ENCODE measurements around the gene SERBP1.
"Not testable (repeated sequence)": the region's sequence is repeated elsewhere in the genome, so short reads cannot be mapped to it uniquely, and the experiment has no call there.

The SERBP1 gene

DNA sequence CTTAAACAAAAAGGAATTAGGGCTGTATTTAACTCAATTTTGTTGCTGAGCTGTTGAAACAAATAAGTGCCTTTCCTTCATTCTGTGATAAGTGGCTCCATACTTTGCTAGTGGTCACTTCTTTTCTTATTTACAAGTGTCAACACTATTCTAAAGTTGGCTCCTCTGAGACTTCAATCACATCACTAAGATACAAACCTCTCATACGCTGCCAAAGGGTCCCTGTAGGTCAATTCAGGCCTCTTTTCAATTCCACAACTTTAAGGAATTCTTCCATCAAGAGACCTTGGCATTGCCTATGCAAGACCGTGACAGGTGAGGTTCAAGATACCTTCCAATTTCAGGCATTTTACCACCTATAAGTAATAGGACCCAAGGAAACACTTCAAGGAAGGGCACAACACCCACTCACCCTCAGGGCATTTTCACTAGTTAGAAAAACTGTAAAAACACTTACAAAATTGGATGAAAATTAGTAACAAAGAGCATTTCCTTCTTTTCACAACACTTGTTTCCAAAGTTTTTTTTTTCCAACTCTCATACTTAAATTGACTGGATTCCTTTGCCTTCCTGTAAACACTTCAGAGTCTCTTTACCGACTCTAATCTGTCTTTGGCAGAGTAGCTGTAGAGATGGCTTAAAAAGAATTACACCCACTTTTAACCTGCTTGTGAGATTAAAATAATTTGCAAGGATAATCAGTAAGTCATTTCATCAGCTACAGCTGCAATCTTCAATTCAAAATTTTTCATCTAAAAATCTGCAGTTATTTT lies 24.5 kb downstream of the SERBP1 start:
- DNase-seq = no peak

DNA sequence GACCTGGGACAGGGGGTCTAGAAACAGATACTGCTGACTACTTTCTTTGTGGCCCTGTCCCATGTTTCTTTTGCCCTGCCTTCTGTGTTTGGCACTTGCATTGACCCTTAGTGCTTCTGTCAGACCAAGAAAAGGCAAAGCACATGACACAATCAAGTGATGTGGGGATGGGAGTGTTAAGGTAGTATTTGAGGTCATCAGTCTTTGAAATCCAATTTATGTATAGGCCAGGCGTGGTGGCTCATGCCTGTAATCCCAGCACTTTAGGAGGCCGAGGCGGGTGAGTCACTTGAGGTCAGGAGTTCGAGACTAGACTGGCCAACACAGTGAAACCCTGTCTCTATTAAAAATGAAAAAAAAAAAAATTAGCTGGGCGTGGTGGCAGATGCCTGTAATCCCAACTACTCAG lies 26.0 kb downstream of the SERBP1 start:
- DNase-seq = no peak

DNA sequence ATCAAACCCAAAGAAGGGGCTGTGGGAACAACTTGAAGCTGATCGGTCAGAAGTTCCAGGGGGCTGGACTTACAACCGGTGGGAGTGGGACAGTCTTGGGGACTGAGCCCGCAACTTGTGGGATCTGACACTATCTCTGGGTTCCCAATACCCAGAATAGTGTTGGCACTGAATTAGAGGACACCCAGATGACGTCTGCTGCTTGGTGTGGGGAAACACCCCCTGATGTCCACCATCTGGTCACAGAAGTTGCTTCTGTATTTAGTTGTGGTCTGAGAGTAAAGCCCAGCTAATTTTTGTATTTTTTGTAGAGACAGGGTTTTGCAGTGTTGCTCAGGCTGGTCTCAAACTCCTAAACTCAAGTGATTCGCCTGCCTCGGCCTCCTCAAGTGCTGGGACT lies 28.8 kb downstream of the SERBP1 start:
- DNase-seq = no peak

DNA sequence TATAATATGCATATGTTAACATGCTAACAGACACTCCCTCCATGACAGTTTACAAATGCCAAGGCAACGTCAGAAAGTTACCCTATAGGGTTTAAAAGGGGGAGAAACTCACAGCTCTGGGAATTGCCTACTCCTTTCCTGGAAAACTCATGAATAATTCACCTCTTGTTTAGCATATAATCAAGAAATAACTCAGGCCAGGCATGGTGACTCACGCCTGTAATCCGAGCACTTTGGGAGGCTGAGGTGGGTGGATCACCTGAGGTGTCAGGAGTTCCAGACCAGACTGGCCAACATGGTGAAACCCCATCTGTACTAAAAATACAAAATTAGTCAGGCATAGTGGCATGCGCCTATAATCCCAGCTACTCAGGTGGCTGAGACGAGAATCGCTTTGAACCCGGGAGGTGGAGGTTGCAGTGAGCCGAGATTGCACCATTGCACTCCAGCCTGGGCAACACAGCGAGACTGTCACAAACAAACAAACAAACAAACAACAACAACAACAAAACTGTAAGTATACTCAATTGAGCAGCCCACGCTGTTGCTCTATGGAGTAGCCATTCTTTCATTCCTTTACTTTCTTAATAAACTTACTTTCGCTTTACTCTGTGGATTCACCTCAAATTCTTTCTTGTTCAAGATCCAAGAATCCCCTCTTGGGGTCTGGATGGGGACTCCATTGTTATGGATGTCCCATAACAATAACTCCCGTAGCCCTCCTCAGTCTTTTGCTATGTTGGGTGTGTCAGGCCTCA lies 30.0 kb downstream of the SERBP1 start:
- DNase-seq = not testable (repeated sequence)

DNA sequence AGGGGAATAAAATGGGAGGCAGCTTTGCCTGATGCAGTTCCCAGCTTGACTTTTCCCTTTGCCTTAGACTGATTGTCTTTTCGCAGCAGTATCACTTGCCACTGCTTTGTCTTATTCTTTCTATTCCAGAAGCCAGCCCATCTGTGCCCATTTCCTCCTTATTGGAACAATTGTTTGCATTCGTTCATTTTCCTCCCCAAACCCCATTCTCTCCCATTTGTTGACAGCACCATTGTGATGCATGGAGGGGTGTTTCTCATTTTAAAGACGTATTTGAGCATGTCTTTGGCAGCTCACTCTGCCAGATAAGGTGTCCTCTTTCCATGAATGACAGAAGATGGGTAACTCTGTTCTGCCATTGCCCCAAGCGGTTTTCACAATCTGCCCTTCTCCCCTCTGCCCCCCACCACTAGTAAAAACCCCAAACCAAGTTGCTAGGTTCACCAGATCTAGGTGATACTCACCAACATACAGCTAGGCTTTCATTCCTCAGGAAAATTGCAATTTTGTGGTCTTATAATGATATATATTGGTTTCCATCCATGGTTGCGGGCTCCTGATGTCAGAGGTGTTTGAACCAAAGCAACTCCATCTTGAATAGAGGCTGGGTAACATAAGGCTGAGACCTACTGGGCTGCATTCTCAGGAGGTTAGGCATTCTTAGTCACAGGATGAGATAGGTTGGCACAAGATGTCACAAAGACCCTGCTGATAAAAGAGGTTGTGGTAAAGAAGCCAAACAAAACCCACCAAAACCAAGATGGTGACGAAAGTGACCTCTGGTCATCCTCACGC lies 30.8 kb downstream of the SERBP1 start:
- no peak for DNase-seq

DNA sequence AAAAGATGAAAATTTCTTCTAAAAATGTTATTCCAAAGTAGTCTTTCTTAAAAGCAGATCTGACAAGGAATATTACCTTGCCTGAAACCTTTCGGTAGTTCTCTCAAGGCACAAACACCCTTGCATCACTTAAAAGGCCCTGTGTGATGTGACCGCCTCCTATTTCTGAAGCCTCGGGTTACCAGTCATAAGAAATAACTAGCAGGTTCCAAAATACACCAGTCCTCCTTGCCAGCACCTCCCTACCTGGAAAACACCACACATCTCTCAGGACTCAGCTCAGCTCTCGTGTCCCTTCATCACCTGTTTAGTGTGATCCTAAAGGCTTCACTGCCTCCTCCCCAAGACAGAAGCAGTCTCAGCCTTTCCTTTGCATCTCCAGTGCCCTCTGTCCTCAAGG lies 35.7 kb downstream of the SERBP1 start:
- DNase-seq = no peak

DNA sequence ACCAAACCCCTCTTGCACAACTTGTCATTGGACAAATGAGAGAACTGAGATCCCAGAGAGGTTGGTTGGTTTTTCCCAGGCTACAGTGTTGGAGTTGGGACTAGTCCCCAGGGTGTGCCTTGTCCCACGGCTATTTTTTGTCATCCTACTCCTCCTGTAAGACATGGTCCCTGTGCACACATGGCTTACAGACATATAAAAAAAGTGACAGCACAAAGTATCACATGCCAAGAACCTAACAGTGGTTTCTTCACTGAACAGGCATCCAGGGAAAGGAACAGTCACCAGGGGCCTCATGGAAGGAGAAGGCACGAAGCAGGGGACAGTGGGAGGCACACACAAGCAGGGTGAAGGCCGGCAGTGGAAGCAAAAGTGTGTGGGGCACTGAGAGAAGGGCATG lies 36.5 kb downstream of the SERBP1 start:
- no peak for DNase-seq

DNA sequence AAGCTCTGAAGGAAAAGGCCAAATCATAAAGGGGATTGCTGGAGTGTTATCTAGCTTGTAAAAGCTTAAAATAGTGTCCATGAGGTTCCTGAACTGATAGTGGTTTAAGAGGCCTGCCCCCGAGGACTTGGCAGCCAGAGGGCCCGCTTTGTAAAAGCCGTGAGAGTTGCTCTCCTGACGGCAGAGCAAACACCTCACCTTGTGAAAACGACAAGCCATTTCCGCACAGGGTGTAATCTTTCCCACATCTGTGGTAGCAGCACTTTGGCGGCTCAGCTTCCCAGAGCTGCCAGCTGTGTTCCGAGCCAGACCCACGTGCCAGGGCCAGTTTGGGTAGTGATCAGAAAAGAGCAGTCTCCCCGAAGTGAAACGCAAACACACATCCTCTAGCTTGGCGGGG lies 37.0 kb downstream of the SERBP1 start:
- no peak for DNase-seq

DNA sequence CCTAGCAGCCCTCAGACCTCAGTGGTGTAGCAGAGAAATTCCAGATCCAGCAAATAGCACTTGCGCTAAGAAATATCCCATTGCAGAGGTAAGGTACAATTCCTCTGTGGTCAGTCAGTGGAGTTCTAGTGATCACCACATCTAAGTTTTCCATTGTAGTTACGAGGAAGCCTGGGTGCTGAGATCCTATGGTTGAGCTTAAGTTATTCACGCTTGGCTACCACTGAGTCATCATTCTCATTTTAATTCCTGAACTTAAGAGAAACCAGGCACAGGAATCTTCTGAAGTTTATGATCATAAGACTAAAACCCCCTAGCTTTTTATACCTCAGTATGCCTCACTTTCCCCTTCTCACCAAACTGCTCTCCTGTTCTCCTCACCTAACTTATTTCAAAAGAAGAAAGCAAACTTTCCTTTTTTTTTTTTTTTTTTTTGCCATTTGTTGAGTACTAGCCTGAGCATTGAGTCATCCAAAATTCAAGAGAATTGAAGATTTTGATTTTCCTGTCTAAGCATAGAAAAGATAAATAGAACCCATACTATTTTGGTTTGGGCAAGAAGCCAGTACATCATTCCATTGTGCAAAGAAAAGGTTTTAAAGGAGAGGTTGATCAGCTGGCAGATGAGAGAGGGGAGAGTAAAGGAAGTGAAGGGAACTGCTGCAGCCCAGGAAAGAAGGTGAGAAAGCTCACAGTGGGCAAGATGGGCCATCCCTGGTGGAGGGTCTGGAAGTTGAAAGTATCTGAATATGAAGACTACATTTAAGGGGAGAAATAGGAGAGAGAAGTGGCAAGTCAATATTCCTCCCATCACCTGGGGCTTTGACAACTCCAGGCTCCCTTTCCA lies 39.9 kb downstream of the SERBP1 start:
- DNase-seq = no peak

DNA sequence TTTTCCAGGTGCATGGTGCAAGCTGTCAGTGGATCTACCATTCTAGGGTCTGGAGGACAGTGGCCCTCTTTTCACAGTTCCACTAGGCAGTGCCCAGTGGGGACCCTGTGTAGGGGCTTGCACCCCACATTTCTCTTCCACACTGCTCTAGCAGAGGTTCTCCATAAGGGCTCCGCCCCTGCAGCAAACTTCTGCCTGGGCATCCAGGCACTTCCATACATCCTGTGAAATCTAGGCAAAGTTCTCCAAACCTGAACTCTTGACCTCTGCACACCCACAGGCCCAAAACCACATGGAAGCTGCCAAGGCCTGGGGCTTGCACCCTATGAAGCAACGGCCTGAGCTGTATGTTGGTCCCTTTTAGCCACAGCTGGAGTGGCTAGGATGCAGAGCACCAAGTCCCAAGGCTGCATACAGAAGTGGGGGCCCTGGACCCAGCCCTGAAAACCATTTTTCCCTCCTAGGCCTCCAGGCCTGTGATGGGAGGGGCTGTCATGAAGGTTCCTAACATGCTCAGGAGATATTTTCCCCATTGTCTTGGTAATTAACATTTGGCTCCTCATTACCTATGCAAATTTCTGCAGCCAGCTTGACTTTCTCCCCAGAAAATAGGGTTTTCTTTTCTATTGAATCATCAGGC lies 46.1 kb downstream of the SERBP1 start:
- no peak for DNase-seq

DNA sequence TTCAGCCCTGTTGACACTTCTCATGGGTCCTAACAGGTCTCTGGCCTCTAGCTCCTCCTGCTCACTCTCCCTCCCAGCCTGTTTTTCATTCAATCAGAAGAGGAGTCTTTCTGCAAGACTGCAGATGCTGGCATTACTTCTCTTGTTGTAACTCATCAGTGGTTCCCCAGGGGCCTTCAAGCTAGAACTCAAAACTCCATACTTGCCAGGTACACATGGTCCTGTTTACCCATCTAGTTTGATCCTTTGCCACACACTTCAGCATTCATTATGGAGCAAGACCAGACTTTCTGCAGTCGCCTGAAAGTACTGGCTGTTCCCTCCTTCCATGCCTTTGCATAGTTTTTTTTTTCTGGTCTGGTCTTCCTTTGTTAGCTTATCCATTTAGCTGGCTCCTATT lies 47.9 kb downstream of the SERBP1 start:
- DNase-seq = no peak

DNA sequence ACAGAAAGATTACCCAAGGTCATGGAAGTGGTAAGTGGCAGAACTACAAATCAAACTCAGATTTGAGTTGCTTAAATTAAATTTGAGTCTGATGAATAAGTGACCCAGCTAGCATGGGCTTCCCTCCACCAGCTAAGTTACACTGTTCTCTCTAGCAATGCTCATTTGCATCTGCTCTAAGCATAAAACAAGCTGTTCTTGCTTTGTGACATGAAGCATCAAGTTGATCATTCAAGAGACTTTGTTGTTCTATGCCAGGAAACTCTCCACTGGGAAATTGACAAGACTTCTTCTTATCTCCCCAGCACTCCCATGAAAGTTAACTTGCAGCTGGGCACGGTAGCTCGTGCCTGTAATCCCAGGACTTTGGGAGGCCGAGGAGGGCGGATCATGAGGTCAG lies 49.0 kb downstream of the SERBP1 start:
- no peak for DNase-seq

DNA sequence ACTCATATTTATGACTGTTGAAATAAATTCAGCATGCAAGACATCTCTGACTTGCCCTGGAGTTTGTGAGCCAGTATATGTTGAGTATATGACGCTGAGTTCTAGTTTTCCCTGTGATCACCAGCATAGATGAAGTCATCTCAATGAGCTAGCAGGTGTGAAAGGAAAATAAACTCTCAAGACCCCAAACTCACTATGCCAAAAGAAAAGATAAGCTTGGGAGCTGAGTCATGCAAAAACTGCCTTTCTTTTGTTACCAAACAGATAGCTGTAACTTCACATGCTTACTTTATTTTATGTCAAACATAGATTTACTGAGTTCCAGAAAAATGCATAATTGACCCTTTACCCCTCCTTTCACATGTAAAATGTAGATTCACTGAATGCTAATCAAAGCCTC lies 52.9 kb downstream of the SERBP1 start:
- no peak for DNase-seq

DNA sequence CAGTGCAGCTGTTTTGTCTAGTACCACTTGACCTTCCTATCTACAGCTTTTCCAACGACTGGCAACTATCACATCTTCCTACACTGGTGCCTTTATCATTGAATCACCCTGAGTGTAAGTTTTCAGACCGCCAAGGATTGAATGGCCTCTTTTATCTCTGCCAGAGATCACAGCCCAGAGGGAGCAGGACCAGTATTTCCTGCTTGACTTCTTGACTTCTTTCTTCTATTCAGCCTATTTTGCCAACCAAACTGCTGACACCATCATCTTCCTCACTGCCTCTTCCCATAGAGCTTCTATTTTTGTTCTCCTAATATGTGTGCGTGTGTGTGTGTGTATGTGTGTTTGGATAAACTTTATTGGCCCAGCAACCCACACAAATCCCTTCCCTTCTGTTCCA lies 53.8 kb downstream of the SERBP1 start:
- DNase-seq = no peak

DNA sequence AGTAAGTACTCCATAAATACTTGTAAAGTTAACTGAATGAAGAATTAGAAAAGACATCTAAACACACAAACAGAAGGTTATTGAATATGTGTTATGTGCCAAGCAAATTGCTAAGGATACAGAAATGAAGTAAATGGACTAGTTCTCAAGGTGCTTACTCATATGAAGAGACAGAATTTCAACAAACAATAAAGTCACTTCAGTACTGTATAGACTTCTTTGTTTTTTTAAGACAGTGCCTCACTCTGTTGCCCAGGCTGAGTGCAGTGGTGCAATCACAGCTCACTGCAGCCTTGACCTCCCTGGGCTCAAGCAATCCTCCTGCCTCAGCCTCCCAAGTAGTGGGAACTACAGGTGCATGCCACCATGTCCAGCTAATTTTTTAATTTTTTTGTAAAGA lies 57.3 kb downstream of the SERBP1 start:
- DNase-seq = no peak

DNA sequence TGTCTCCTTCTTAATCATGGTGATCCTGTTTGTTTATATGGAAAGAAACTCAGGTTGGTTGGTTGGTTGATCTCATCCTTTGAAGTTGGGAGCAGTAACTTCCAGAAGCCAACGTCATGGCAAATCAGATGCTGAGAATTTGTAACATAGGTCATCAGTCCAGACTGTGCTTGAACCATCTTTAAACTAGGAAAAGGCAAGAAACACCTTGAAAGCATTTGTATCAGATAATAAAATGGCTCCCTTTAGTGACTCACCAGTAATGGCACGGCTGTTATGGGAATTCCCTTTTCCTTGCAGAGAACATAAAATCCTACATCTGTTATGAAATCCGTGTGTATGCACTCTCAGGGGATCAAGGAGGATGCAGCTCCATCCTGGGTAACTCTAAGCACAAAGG lies 58.1 kb downstream of the SERBP1 start:
- DNase-seq = no peak

DNA sequence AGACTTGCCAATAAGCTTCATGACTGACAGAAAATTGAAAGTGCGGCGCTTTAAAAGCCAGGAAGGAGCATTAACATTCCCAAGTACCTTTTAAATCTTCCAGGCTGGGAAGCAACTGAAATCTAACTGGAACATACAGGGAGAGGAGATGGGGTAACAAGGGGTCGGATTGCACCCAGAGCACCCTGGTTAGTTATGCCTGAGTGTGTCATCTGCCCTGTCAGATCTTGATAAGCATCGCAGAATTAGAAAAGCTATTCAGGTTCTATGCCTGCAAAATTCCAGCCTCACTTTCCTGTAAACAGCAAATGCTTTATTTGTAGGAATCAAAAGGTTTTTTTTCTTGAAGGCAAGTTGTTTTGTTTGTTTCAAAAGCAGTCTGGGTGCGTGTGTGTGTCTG lies 58.5 kb downstream of the SERBP1 start:
- no peak for DNase-seq

DNA sequence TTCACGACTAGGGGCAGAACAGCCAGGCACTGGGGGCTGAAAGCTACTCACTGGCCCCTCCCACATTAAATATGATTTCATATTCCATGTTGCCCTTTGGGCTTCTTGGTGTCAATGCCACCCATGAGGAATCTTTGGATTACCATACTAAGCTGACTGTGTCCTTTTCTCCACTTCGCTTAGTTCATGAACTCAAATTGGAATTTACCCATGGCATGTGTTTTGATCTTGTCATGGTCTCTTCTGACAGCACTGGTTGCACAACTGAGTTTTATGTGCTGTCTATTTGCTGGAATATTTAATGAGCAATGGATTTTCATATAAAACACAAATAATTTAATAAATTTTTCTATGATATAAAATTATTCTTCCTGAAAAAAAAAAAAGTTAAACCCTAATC lies 59.2 kb downstream of the SERBP1 start:
- DNase-seq = no peak

DNA sequence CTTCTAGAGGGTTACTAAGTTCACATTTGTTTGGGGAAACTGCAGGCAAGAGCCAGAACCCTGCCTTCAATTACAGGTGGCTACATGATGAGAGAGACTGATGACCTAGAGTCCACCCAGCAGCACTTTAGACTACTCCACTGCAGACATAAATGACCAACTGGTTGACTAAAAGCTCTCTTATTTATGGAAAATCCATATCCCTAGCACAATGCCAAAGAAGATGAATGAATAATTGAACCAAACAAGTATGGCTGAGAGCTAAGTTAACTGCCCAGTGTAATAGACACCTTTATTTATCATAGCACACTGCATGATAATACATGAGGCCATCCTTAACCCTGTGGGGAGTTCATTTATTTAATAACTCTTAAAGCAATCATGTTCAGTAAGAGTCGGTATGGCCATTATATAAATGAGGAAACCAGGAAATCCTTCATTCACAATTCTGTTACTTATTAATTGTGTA lies 62.1 kb downstream of the SERBP1 start:
- DNase-seq = no peak

DNA sequence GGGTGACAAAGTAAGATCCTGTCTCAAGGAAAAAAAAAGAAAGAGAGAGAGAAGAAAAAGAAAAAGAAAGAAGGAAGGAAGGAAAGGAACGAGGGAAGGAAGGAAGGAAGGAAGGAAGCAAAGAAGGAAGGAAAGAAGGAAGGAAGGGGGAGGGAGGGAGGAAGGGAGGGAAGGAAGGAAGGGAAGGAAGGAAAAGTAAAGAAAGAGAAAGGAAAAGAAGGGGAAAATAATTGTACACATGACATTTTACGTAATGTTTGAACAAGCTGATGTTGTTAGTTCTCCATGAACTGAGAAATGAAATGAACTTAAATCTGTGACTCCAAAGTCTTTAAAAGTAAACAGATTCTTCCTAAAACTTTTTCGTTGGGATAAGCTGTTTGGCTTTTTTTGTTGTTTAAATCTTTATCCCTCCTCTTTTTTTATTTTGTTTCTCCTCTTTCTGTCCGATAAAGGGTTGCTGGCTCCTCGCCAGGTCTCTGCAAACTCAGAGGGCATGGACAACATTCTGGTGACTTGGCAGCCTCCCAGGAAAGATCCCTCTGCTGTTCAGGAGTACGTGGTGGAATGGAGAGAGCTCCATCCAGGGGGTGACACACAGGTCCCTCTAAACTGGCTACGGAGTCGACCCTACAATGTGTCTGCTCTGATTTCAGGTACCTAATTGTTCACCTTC lies 62.7 kb downstream of the SERBP1 start:
- no peak for DNase-seq

DNA sequence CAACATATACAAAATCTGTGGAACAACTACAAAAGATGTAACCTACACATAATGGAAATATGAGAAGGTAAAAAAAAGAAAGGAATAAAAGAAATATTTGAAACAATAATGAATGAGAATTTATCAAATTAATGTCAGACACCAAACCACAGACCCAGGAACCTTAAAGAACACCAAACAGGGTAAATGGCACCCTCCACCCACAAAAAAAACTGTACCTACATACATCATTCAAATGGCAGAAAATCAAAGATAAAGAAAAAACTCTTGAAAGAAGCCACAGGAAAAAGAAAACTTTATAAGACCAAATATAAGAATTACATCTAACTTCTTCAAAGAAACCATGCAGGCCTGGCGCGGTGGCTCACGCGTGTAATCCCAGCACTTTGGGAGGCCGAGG lies 68.6 kb downstream of the SERBP1 start:
- no peak for DNase-seq

DNA sequence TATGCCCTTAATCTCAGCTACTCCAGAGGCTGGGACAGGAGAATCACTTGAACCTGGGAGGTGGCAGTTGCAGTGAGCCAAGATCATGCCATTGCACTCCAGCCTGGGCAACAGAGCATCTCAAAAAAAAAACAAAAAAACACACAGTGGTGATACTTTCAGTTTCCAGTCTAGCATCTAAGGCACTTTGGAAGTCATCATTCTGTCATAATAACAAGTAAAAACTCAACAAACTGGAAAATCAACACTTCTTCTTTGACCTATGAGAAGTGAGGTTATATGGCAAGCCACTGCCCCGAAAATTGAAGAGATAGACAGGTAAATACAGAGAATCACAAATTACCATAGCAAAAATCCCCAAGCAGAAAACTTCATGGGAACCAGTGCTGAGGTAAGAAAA lies 70.6 kb downstream of the SERBP1 start:
- DNase-seq = no peak

Data from 8988T (cell line).